GM10847 (cell line): ENCODE results near the gene SPRING1.

ENCODE experiments used
- POLR2A ChIP-seq: IDR thresholded peaks from 2 replicates; pipeline ENCODE4 v1.6.1; 2011; ENCODE audit not compliant: insufficient read length; ENCODE audit errors: extremely low read depth

Gene SPRING1

GRCh38 chr12:116718655-116719454 lies 19.0 kb downstream of the SPRING1 start:
- TF ChIP-seq POLR2A: no peak

GRCh38 chr12:116717466-116718437 lies 20.1 kb downstream of the SPRING1 start:
- no peak for TF ChIP-seq POLR2A

GRCh38 chr12:116714175-116714574 lies 23.7 kb downstream of the SPRING1 start:
- TF ChIP-seq POLR2A: no peak

- TF ChIP-seq POLR2A: no peak
Observed at GRCh38 chr12:116713527-116713926, 24.3 kb downstream of the SPRING1 start.

GRCh38 chr12:116712458-116713303 lies 25.2 kb downstream of the SPRING1 start:
- TF ChIP-seq POLR2A: no peak

GRCh38 chr12:116710370-116711150 lies 27.3 kb downstream of the SPRING1 start:
- TF ChIP-seq POLR2A: no peak

GRCh38 chr12:116709768-116710167 lies 28.1 kb downstream of the SPRING1 start:
- no peak for TF ChIP-seq POLR2A

GRCh38 chr12:116708826-116709756 lies 28.8 kb downstream of the SPRING1 start:
- no peak for TF ChIP-seq POLR2A

GRCh38 chr12:116707751-116708150 lies 30.1 kb downstream of the SPRING1 start:
- no peak for TF ChIP-seq POLR2A

GRCh38 chr12:116703214-116703795 lies 34.6 kb downstream of the SPRING1 start:
- TF ChIP-seq POLR2A: no peak

- no peak for TF ChIP-seq POLR2A
Observed at GRCh38 chr12:116701432-116701831, 36.4 kb downstream of the SPRING1 start.

GRCh38 chr12:116700066-116700465 lies 37.8 kb downstream of the SPRING1 start:
- TF ChIP-seq POLR2A: no peak

- TF ChIP-seq POLR2A: no peak
Observed at GRCh38 chr12:116698554-116699075, 39.3 kb downstream of the SPRING1 start.
